GM19023 (cell line): ENCODE measurements around the gene RAB11FIP4.

ENCODE experiments used
- ATAC-seq: cut with Tn5 transposase; IDR thresholded peaks from one replicate; pipeline ENCODE4 v1.9.1; 2021; ENCODE audit warnings: mild to moderate bottlenecking, moderate library complexity; ENCODE audit not compliant: unreplicated experiment

RAB11FIP4 gene

DNA sequence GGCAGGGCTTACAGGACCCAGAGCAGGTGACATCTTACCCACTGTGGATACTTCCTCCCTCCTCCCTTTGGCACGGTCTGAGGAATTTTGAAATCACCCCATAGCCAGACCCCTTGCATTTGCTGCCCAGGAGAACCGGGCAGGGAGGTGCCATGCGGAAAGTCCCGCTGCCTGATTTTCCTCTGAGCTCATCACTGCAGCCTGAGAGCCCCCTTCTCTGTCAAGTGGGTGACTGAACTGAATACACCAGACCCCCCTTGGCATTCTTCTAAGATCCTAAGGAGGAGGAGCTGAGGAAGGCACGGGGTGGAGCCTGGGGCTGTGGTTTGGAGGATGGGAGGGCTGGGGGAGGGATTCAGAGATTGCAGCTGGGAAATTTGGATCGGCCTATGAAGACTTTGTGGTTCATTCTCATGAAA lies 173.4 kb downstream of the RAB11FIP4 start:
- ATAC-seq: no peak

DNA sequence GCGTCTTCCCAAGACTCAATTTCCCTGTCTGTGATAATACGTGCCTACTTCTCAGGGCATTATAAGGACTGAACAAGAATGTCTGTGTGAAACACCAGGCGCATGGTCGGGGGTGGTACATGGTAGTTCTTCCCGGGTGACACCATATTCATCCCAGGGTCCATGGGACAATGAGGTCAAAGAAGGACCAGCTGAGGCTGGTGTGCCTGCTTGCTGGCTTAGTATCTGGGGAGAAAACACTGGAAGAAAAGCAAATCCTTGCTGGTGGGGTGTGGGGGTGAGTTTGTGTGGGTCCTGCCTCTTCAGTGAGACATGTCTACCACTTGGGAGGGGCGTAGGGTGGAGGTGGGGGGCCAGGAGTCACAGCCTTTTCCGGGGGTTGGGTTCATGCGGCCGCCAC lies 174.2 kb downstream of the RAB11FIP4 start:
- no peak for ATAC-seq

DNA sequence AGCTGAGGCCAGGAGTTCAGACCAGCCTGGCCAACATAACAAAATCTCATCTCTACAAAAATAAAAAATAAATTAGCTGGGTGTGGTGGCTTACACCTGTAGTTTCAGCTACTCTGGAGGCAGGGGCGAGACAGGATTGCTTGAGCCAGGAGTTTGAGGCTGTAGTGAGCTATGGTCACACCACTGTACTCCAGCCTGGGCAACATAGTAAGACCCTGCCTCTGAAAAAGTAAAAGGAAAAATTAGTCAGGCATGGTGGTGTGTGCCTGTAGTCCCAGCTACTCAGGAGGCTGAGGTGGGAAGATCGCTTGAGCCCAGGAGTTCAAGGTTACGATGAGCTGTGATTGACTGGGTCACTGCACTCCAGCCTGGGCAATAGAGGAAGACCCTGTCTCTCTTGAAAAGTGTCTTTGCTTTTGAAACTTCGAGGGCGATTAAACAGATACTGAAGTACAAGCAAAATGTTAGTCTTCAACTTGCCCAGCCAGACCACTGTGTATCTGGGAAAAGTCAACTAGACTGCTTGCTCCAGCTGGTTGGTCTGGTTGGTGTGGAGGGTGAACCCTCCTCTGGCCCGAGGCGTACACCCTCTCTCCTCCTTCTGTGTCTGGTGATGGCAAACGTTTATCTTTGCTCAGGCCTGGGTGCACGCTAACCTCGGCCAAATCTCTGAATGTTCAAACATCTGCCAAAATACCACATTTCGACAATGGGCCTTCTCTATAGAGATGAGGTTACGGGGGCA lies 174.9 kb downstream of the RAB11FIP4 start:
- ATAC-seq: no peak

DNA sequence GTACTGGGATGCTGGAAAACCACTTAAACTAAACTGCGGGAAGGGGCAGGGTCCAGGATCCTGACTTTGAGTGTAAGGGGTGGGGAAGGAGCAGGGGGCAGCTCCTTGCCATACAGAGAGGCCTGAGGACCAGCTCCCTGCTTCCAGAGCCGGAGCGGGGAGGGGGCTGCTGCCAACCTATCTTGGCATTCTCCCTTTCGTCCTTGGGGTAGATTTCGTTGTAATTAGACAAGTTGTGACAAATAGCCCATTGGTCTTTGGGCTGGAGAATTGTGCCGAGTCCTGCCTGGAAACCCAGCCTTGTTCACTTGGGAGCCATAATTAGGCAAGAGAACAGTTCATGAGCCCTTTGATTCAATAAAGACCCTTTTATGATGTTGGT lies 175.5 kb downstream of the RAB11FIP4 start:
- no peak for ATAC-seq

DNA sequence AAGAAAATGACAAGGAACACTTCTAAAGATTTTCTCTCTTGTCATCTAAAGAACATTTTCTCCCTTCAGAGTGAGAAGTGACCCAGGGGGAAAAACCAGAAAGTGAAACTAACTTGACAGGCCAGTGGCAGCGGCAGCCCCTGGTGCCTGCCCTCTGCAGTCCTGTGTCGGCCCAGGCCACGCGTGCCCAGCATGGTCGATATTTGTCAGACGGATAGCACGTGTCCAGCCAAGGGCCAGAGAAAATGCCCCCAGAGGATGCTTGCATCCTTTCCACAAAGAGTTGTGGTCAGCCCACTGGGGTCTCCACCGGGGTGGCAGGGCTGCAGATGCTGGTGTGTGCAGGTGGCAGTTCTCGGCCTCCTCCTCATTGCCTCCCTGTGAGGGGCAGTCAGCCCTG lies 176.6 kb downstream of the RAB11FIP4 start:
- ATAC-seq: no peak

DNA sequence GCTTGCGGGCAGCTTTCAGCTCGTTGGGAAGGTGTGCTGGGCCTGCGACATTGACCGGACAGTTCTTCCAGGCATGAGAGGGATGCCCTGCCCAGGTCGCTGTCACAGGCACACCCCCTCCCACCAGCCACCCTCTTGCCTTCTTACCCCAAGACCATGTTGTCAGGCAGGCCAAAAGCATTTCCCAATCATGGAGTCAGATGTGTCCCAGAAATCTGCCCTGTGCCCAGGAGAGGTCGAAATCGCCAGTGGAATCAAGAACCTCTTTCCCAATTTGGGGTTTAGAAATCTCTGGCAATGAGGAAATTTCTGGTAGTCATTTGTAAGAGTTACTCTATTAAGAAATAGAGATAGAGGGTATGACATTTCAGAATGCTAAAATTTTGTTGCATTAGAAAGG lies 177.1 kb downstream of the RAB11FIP4 start:
- ATAC-seq: no peak

DNA sequence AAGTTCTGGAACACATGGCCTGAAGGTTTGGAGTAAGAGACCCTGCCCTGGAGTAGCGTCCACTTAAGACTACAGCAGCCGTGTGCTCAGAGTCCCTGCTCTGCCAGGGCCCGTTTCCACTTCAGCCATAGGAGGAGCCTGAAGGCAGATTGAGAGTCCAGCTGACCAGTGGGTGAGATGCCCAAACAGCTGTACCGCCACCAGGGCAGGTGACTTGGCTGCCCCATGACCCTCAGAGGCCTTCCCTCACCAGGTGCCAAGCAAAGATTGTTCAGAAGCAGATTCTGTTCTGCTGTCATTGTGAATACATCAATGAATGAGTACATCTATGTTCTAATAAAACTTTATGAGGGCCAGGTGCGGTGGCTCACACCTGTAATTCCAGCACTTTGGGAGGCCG lies 178.8 kb downstream of the RAB11FIP4 start:
- ATAC-seq: no peak

DNA sequence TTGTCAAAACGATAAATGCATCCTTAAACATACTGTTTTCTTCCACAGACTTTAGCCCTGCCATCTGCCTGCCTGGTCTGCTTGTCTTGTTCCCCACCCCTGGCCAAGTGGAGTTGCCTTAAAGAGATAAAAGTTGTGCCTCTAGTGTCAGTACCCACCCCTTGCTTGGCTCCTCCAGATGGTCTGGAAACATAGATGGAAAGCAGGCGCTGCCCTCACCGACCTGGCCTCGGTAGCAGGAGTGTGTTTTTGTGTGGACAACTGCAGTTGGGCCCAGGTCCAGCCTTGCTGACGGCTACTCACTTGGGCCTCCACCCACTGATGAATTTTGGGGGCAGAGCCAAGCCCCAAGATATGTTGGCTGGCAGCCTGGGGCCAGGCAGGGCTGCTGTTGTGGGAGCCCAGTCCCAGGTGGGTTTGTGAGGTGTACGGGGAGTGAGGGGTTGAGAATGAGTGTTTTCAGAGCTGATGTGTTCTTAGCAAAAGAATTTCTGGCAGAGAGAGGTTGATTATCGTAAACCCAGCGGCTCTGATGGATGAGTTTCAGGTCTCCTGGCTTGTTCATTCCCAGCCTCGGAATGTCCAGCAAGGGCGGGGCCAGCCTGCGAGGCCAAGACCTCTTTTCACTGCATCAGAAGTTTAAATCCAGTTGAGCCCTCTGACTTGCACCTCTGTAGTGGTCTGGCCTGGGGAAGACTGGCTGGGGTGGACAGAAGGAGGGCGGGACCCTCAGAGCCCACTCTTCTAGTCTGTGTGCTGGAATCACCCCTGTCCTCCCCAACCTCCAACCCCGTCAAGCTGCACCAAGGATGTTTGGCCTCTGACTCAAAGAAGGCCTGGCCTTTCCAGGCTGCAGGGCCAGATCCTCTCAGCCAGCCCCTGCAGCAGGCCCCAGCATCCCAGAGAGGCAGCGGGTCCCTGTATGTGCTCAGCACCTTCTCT lies 179.7 kb downstream of the RAB11FIP4 start:
- no peak for ATAC-seq

DNA sequence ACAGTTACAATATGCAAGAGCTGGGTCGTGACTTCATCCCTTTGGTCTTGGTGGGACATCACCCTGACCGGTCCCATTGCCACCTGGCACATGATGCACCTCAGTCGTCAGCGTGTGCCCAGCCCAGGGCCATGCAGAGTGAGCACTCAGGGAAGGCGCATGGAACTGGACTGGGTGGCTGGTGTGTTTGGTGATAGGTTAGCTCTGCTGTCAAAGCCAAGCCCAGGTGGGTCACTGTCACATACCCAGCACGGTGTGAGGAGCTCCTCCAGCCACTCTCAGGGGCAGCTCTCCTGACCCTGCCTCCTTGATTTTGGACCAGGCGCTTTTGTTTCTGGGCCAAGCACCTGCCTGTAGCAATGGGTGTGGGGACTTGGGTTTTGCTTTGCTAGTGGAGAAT lies 180.9 kb downstream of the RAB11FIP4 start:
- ATAC-seq: no peak

DNA sequence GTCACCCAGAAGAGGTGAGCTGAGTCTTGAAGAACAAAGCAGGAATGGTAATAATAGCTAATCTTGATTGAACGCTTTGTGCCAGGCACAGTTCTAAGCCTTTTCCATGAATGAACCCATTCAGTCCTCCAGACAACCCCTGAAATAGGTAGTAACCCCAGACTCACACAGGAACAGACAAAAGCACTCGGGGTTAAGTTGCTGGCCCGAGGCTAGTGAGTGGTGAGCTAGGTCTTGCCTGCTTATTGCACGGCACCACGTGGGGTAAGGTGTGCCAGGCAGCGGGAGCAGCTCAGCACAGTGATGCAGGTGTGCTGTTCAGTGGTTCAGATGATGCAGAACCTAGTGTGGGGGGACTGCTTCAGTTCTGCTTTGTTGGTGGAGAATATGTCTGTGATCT lies 181.6 kb downstream of the RAB11FIP4 start:
- ATAC-seq: no peak

DNA sequence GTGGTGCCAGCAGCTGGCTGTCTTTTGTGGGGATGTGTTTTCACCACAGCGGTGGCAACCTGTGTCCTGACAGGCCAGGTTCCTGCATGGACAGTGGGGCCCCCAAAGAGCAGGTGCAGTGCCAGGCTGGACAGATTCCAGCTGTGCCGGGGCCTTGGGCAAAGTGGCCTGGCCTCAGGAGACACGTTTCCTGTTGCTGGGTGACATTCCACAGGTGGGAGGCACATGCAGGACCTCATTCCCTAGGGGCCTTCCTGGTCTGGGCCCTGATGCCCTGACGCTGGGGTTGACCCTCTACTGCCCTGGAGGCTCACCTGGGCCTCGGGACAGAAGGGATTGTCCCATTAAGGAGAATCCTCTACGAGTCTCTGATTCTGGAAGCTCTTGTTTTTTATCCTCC lies 182.4 kb downstream of the RAB11FIP4 start:
- ATAC-seq: no peak

DNA sequence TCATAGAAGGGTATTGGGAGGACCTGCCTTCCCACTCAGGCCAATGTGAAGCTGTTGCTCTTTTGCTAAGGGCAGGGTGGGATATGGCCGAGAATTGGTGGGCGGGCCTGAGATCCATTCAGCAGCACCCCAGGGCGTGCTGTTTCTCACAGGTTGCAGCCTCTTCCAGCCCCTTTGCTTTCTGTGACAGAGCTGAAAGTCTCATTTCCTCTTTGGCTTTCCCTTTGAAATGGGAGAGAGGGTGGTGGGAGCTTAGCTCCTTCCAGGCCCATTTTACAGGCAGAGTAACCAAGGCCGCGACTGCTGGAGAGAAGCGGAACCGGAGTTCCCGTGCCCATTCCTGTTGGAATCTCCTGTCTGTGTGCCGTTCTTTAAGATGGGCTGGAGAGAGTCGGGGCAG lies 183.0 kb downstream of the RAB11FIP4 start:
- no peak for ATAC-seq

DNA sequence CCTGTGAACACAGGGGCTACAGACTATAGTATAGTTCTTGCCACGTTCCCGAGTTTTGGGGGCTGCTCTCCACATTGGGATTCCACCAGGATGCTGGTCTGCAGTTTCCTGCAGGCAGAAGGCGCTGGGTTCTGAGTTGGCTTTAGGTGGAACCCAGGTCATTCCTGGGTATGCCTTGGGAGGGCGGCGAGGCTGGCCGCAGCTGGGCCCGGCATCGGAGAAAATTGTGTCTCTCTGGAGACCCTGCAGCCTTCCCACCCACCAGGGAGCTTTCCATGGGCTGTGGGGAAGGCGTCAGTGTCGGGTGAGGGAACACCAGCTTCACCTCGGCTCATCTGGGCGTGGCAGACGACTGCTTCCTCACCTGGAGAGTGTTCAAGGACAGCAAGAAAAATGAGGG lies 183.6 kb downstream of the RAB11FIP4 start:
- no peak for ATAC-seq

DNA sequence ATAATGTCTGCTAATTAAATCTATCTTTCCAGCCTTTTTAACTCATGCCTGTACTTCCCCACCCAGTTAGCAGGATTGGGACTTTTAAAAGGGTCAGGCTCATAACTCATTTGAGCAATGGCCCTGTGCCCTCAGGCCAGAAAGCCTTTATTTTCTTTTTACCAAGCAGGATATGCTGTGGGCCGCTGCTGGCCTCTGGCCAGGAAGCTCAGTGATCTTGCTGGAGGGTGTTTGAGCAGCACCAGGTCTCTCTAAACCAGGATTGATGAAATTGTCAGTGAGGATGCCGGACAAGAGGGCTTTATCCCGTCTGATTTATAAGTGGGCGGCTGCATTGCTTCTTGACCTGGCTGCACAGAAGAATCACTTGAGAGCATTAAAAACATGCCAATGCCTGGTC lies 187.8 kb downstream of the RAB11FIP4 start:
- no peak for ATAC-seq

DNA sequence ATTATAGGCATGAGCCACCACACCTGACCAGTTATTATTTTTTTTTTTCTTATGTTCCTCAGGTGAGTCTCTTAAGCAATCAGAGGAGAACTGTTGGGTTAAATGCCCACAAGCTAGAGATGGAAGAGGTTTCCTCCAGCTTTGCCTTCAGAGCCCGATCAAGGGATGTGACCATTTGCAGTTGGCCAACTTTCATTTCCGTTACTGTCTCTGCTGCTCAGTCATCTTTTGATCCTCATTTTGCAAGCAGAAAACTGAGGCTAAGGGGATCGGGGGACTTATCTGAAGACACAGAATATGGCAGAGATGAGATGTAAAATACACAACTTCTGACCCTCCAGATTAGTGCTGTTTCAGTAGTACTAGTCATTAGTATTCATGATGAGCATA lies 188.8 kb downstream of the RAB11FIP4 start:
- ATAC-seq: no peak

DNA sequence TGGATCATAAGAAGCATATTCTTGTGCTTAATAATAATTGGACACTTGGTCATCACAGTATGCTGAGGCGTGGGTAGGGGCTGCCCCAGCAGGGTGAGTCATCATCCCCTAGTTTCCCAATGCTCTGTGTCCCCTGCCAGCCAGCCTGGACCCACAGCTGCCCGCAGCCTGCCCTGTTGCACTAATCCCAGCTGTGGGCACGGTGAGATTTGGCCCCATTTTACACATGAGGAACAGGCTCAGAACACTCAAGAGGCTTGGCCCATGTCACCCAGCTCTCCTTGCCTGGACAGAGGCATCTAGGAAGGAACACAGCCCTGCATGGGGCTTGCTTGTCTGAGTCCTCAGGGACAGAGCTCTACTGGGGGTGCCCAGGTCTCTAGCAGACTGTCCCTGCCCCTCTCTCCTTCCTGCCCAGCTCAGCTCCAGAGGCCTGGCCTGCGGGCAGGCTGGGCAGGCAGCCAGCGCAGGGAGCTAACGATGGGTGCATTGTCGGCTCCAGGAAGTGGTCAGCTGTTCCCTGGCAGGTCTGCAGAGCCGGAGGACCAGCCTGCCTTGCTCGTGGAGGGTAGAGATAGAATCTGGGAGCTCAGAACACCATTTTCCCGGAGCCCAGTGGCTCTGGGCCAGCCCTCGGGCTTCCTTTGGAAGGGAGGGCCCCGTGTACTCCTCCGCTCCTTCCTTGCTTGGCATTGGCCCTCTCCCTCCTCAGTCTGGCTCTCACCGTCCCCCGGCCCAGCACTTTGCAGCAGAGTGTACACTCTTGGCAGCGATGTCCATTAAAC lies 189.4 kb downstream of the RAB11FIP4 start:
- ATAC-seq: no peak

DNA sequence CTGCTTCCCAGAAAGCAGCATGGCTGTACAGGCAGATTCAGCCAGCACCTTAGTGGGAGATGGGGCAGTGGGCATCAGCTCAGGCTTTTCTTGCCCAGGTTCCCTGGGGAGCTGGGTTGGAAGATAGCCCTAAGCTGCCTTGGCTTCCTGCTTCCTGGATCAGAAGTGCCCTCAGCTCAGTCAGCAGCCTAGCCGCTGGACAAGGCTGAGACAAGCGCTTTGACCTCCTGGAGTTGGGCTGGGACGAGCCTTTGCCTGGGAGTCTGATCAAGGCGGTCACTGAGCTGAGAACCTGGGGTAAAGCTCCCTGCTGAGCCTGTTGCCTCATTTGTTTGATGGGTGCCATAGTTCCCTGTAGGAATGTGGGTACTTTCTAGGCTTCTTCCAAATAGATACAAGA lies 190.0 kb downstream of the RAB11FIP4 start:
- ATAC-seq: no peak

DNA sequence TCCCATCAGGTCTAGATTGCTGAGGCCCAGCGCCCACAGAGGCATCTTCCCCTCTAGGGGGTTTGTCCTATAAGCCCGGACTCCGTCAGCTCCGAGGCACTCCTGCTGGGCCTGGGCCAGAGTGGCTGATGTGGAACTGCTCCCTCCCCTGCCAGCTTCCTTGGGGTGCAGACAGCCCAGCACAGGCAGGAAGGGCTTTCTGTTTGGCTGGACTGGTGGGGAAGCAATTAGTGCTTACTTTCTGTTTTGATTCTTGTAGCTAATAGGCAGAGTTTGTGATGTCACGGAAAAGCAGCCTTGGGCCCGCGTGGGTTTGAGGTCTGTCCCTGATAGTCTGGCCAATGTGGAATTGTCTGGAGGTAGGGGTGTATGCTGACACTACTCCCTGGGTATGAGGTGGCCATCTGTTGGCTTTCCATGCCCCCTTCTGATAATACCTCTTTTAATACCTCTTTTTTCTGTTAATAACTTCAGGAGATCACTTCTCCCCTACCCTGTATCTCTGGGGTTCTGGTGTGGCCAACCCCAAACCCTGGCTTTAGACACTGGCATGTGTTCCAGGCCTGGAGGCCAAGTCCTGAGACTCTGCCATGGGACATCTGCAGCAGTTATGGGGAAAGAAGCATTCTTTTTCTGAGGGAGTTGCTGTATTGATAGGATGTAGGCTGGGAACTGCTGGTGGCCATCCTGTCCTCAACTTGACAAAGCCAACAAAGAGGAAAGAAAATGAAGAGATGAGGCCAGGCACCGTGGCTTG lies 190.9 kb downstream of the RAB11FIP4 start:
- ATAC-seq: no peak

DNA sequence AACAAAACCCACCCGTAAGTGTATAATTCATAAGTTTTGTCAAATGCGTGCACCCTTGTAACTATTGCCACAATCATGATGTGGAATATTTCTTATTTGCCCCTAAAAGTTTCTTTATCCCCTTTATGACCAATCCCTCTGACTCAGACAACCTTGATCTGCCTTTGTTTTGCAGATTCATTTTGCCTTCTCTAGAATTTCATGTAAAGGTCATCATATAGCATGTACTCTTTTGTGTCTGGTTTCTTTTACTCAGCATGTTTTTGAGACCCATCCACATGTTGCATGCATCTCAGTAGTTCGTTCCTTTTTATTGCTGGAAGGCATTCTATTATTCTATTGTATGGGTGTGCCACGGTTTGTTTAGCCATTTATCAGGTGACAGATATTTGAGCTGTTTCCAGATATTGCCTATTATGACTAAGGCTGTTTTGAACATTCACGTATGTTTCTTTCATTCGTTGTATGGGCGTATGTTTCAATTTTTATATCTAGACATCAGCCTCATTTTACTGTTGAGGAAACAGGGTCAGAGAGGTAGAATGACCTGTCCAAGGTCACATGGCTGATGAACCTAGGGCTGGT lies 192.4 kb downstream of the RAB11FIP4 start:
- no peak for ATAC-seq
